DOHH2 (cell line): ENCODE measurements around the gene CCDC88C.

ENCODE experiments used
- H3F3A ChIP-seq: fragments of 200-600 bp; sonication (generic), shearing (Covaris generic); 2 replicates; pipeline ENCODE4 v1.6.0; 2016; ENCODE audit warnings: antibody characterized with exemption, mild to moderate bottlenecking; ENCODE audit not compliant: control insufficient read depth, insufficient read depth
- H3K27ac ChIP-seq: fragments of 200-600 bp; sonication (generic); 2 replicates; pipeline ENCODE4 v1.5.1; 2014; ENCODE audit warnings: low read depth, mild to moderate bottlenecking, low read length, moderate library complexity
- H3K27me3 ChIP-seq: fragments of 200-600 bp; sonication (generic); 2 replicates; pipeline ENCODE4 v1.6.1; 2014; ENCODE audit warnings: mild to moderate bottlenecking, low read length, mixed read lengths; ENCODE audit not compliant: control insufficient read depth
- H3K36me3 ChIP-seq: fragments of 200-600 bp; sonication (generic); 2 replicates; pipeline ENCODE4 v1.6.1; 2014; ENCODE audit warnings: mild to moderate bottlenecking, low read length, moderate library complexity, mixed read lengths; ENCODE audit not compliant: control insufficient read depth
- H3K4me1 ChIP-seq: fragments of 200-600 bp; sonication (generic); 2 replicates; pipeline ENCODE4 v1.6.1; 2014; ENCODE audit warnings: mild to moderate bottlenecking, low read length, mixed read lengths; ENCODE audit not compliant: control insufficient read depth
- H3K4me2 ChIP-seq: fragments of 200-600 bp; sonication (generic); 2 replicates; pipeline ENCODE4 v1.6.0; 2014; ENCODE audit warnings: mild to moderate bottlenecking, low read length, moderate library complexity
- H3K4me3 ChIP-seq: fragments of 200-600 bp; sonication (generic); 2 replicates; pipeline ENCODE4 v1.5.1; 2014; ENCODE audit warnings: mild to moderate bottlenecking, low read length, mixed read lengths
- H3K79me2 ChIP-seq: fragments of 200-600 bp; sonication (generic); 2 replicates; pipeline ENCODE4 v1.6.1; 2014; ENCODE audit warnings: mild to moderate bottlenecking, low read length, mixed read lengths; ENCODE audit not compliant: control insufficient read depth
- H3K9me2 ChIP-seq: fragments of 200-600 bp; sonication (generic); replicated peaks from 2 replicates; pipeline ENCODE4 v1.6.1; 2014; ENCODE audit warnings: mild to moderate bottlenecking, low read length, mixed read lengths; ENCODE audit not compliant: control insufficient read depth
- H3K9me3 ChIP-seq: fragments of 200-600 bp; sonication (generic); 2 replicates; pipeline ENCODE4 v1.6.1; 2014; ENCODE audit warnings: antibody characterized with exemption, low read length, mixed read lengths; ENCODE audit not compliant: control insufficient read depth, insufficient read depth
- H4K20me1 ChIP-seq: fragments of 200-600 bp; sonication (generic); 2 replicates; pipeline ENCODE4 v1.6.0; 2014; ENCODE audit warnings: low read depth, mild to moderate bottlenecking, antibody characterized with exemption, low read length, moderate library complexity; ENCODE audit not compliant: control insufficient read depth, insufficient read depth
- CTCF ChIP-seq: fragments of 200-600 bp; sonication (generic); IDR thresholded peaks from one replicate; pipeline ENCODE4 v1.5.1; 2014; ENCODE audit warnings: antibody characterized with exemption, mild to moderate bottlenecking, low read depth, low read length; ENCODE audit not compliant: poor library complexity, severe bottlenecking
- EZH2phosphoT487 ChIP-seq: fragments of 200-600 bp; sonication (generic); IDR thresholded peaks from 2 replicates; pipeline ENCODE4 v1.6.1; 2017; ENCODE audit warnings: borderline replicate concordance, mild to moderate bottlenecking, antibody characterized with exemption, low read length, moderate library complexity, mixed read lengths

The CCDC88C gene

DNA sequence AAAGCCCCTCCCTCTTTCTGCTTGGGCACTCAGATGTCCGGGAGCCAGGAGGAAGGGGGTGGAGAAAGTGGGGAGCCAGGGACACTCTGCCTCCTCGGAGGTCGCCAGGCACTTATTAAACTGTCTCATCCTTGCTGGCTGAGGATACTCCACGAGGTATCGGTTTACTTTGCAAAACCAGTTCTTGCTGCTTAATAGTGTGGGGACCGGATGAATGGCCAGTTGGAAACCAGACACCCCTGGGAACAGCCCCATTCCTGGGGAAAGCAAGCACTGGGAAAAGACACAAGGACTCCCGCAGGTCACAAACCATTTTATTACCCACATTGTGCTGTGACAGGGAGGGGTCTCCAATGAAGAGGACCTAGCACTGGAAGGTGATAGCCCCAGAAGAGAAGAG lies 34.2 kb downstream of the CCDC88C start:
- Histone ChIP-seq H4K20me1 (peaks cover 64% of the 10 kb centered on the region), H3K4me2 (peak overlapping the region; percentile 60), H3K27me3 (no peaks in the 10 kb centered on the region), H3F3A (no peaks in the 10 kb centered on the region), H3K4me3 (no peak overlapping the region; the same call in 1 of the 2 replicates), H3K36me3 (peaks cover 51% of the 10 kb centered on the region), H3K9me3 (no peaks in the 10 kb centered on the region), H3K9me2 (no peaks in the 10 kb centered on the region), H3K27ac (0 out of 2 replicates have a peak overlapping the region, but pooled peaks have one; percentile 2), H3K4me1 (peaks cover 79% of the 10 kb centered on the region), H3K79me2 (peaks cover 100% of the 10 kb centered on the region)
- no peak for TF ChIP-seq CTCF
- TF ChIP-seq EZH2phosphoT487 = no peak

DNA sequence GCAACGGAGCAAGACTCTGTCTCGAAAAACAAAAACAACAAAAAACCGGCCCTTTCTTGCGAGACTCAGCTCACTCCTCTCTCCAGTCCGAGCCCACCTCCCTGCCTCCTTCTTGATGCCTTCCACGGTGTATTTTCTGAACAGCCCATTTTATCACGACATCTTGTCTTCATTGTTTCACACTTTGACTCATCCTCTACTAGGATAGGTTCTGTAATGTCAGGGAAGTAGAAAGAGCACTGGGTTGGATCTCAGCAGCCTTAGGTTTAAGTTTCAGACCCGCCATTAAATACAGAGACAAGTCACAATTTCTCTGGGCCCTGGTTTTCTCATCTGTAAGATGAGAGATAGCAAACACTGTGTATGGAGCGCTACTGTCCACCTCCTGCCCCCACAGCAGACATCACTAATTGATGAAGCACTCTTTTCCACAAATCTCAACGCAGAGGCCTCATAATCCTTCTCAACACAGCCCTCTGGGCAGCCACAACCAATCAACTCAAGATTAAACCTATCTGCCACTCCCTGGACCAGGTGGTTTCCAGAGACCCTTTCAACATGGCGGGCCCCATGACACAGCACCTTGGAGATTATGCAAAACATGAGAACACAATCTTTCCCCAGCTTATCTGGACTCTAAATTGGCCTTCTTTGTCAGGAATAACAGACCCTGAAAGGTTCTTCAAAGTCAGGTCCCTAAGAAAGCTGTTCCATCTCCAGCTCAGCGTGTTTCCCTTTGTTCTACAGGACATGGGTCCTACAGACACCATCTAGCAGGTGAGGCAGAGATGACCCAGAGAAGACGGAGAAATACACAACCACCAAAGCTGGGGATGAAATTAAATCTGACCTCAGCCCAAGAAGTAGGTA lies 35.6 kb downstream of the CCDC88C start:
- peaks cover 100% of the 10 kb centered on the region for H3K79me2 ChIP-seq
- peak overlapping the region; percentile 60 for H3K4me2 ChIP-seq
- peaks cover 84% of the 10 kb centered on the region for H3K4me1 ChIP-seq

DNA sequence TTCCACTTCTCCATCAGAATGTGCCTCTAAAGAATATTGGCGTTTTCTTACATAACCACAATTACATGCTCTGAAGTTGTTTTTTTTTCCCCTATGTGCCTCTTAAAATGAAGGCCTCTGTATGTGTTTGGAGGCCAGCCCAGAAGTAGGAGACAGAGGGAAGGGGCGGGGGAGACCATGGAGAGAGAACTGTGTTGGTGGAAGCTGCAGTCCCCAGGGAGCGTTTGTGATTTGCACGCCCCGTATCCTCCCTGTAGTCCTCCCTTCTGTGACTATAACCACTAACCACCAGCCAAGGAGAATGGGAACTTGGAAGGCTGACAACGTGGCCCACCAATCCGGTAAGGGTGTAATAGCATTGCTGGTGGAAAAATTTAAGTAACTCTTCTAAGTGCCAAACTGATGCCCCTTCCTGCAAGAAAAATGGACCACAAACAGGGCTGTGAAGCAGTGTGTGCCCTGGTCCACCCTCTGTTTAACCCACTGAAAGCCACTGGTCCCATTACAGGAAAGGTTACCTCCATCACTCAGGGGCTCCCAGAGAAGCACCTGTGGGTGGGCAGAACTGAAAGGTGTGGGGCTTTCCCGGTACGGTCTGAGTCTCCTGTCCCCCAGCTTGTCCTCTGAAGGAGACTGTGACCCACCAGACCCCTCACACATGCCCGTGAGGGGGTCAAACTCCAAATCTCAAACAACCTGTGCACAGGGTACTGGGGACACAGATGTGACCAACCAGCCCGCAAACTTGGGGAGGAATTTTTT lies 36.8 kb downstream of the CCDC88C start:
- H3K9me2 ChIP-seq = no peaks in the 10 kb centered on the region
- no peaks in the 10 kb centered on the region for H3K9me3 ChIP-seq
- peaks cover 64% of the 10 kb centered on the region for H4K20me1 ChIP-seq
- H3F3A ChIP-seq = peaks cover under 1% of the 10 kb centered on the region; the same call in 1 of the 2 replicates
- peaks cover 56% of the 10 kb centered on the region for H3K36me3 ChIP-seq
- H3K27ac ChIP-seq = peak overlapping the region; percentile 42
- peaks cover 97% of the 10 kb centered on the region for H3K4me1 ChIP-seq
- peak overlapping the region; percentile 30 for H3K4me3 ChIP-seq
- TF ChIP-seq CTCF (no peak), EZH2phosphoT487 (no peak)
- H3K79me2 ChIP-seq = peaks cover 100% of the 10 kb centered on the region
- H3K4me2 ChIP-seq = peak overlapping the region; percentile 60
- no peaks in the 10 kb centered on the region for H3K27me3 ChIP-seq

More for the DNA sequence above, 35.6 kb downstream of the CCDC88C start:
- Histone ChIP-seq H3K36me3 (peaks cover 53% of the 10 kb centered on the region), H3F3A (no peaks in the 10 kb centered on the region), H3K9me3 (no peaks in the 10 kb centered on the region), H3K27ac (peak overlapping the region; percentile 2; the same call in 1 of the 2 replicates), H3K27me3 (no peaks in the 10 kb centered on the region), H3K9me2 (no peaks in the 10 kb centered on the region), H3K4me3 (peak overlapping the region; percentile 6; the same call in 1 of the 2 replicates), H4K20me1 (peaks cover 61% of the 10 kb centered on the region)
- TF ChIP-seq EZH2phosphoT487 (no peak), CTCF (no peak)
